Keratinocyte (primary cell): Measurements from ENCODE around the gene FOXJ3. TPM values are rescaled to one million over a fixed set of nuclear protein-coding genes. Genes with fewer than 3 reads are reported as not detected.

ENCODE experiments used
- DNase-seq: peaks from one replicate; pipeline ENCODE4 v3.0.0-alpha.2; 2011; ENCODE audit warnings: low read depth, missing footprints, low spot score
- FAIRE-seq: peaks from 2 replicates; lab custom pipeline; 2011; peaks lifted over from hg19 to GRCh38; lab: Jason Lieb, UNC
- H2AFZ ChIP-seq: 2 replicates; pipeline ENCODE4 v1.6.0; 2012; ENCODE audit warnings: low read length, control low read depth, inconsistent platforms; ENCODE audit not compliant: control insufficient read depth
- H3K27ac ChIP-seq: 2 replicates; pipeline ENCODE4 v1.5.1; 2011; ENCODE audit warnings: low read length; ENCODE audit not compliant: control insufficient read depth, insufficient read depth
- H3K27me3 ChIP-seq: 3 replicates; pipeline ENCODE4 v1.6.0; 2011; ENCODE audit warnings: low read length; ENCODE audit not compliant: control insufficient read depth, insufficient read depth; ENCODE audit errors: extremely low read depth
- H3K36me3 ChIP-seq, 2 experiments: 2 replicates in 1 of 2; 3 replicates in 1 of 2; pipeline ENCODE4 v1.5.1; 2011; ENCODE audit warnings: low read length in 2 of 2, mild to moderate bottlenecking in 1 of 2; ENCODE audit not compliant: control insufficient read depth in 2 of 2, insufficient read depth in 2 of 2; ENCODE audit errors: extremely low read depth in 1 of 2
- H3K4me1 ChIP-seq: 3 replicates; pipeline ENCODE4 v1.5.1; 2011; ENCODE audit warnings: low read length; ENCODE audit not compliant: control insufficient read depth, insufficient read depth; ENCODE audit errors: extremely low read depth
- H3K4me2 ChIP-seq: 3 replicates; pipeline ENCODE4 v1.6.0; 2011; ENCODE audit warnings: low read depth, low read length; ENCODE audit not compliant: control insufficient read depth, insufficient read depth; ENCODE audit errors: extremely low read depth
- H3K4me3 ChIP-seq, 3 experiments: fragments of 200-600 bp in 1 of 3; sonication (generic) in 1 of 3; 2 replicates in 2 of 3; 3 replicates in 1 of 3; pipeline ENCODE4 v1.5.1; 2011 to 2016; ENCODE audit warnings: low read length in 3 of 3, mild to moderate bottlenecking in 3 of 3, control low read depth in 2 of 3, inconsistent platforms in 1 of 3, low read depth in 1 of 3, mixed read lengths in 1 of 3, mixed run types in 1 of 3, moderate library complexity in 1 of 3; ENCODE audit not compliant: control insufficient read depth in 2 of 3, insufficient read depth in 2 of 3; ENCODE audit errors: extremely low read depth in 1 of 3
- H3K79me2 ChIP-seq: 2 replicates; pipeline ENCODE4 v1.6.0; 2012; ENCODE audit warnings: low read length; ENCODE audit not compliant: control insufficient read depth, insufficient read depth
- H3K9ac ChIP-seq: 3 replicates; pipeline ENCODE4 v1.6.0; 2011; ENCODE audit warnings: low read length; ENCODE audit not compliant: control insufficient read depth, insufficient read depth; ENCODE audit errors: extremely low read depth
- H3K9me1 ChIP-seq: 3 replicates; pipeline ENCODE4 v1.6.0; 2011; ENCODE audit warnings: low read length; ENCODE audit not compliant: control insufficient read depth, insufficient read depth; ENCODE audit errors: extremely low read depth
- H3K9me3 ChIP-seq: 2 replicates; pipeline ENCODE4 v1.5.1; 2012; ENCODE audit warnings: low read depth, low read length; ENCODE audit not compliant: control insufficient read depth
- H4K20me1 ChIP-seq: 3 replicates; pipeline ENCODE4 v1.6.0; 2011; ENCODE audit warnings: low read length; ENCODE audit not compliant: control insufficient read depth, insufficient read depth; ENCODE audit errors: extremely low read depth
- CTCF ChIP-seq, 3 experiments: IDR thresholded peaks in 1 of 3; conservative IDR thresholded peaks in 1 of 3; optimal IDR thresholded peaks in 1 of 3; 2 replicates in 2 of 3; 3 replicates in 1 of 3; pipeline versions ENCODE3 to v1.5.1; 2011; ENCODE audit warnings: low read length in 3 of 3, mild to moderate bottlenecking in 3 of 3, moderate library complexity in 2 of 3, control low read depth in 1 of 3, inconsistent platforms in 1 of 3; ENCODE audit not compliant: insufficient read depth in 2 of 3; ENCODE audit errors: extremely low read depth in 1 of 3
- EZH2 ChIP-seq: IDR thresholded peaks from one replicate; pipeline ENCODE4 v1.6.1; 2012; ENCODE audit warnings: inconsistent platforms, mild to moderate bottlenecking, low read length, moderate library complexity
- dilution Hi-C: fragments of 300-500 bp; cut with MboI; formaldehyde crosslinking; loops from one replicate; pipeline ENCODE4 v1.7.0; 2020; ENCODE audit warnings: low sequenced_read_pairs; ENCODE audit not compliant: extremely low pct_ligation_motif_present
- polyA plus RNA-seq, 5 experiments: library from polyadenylated mRNA; depleted of rRNA in 3 of 5; stranded (reverse) in 3 of 5; stranded (forward) in 1 of 5; unstranded in 1 of 5; fragments of >200 nt; gene quantifications; 1 replicate in 1 of 5; 2 replicates in 3 of 5; 3 replicates in 1 of 5; pipeline versions ENCODE4 v1.2.1 to v1.2.3, GENCODE V29; 2011 to 2012; ENCODE audit warnings: missing spikeins in 2 of 5, low read depth in 1 of 5, low replicate concordance in 1 of 5

The FOXJ3 gene
- polyA plus RNA-seq, 1 donor (not counting 4 experiments of a cell fraction or from before 2014, with no cell fraction given) = 40.2 TPM

GRCh38 chr1:42358791-42359190, 23.8 kb upstream of the FOXJ3 start:
- FAIRE-seq (no peak), DNase-seq (no peak)
- no peaks in the 10 kb centered on the region for H3K79me2 ChIP-seq
- TF ChIP-seq CTCF (optimal IDR thresholded peaks at IDR 0.05 in 1 of 3, IDR thresholded peaks at IDR 0.05 in 1 of 3, conservative IDR thresholded peaks at IDR 0.05 in 1 of 3; ENCODE audit: extremely low read depth in 1 of 3, insufficient read depth in 2 of 3, low read length in 3 of 3) (no peak), EZH2 (no peak)
- no peak overlapping the region for H3K4me3 ChIP-seq
- H4K20me1 ChIP-seq = no peaks in the 10 kb centered on the region
- H3K9me3 ChIP-seq = no peaks in the 10 kb centered on the region
- H3K4me2 ChIP-seq = no peak overlapping the region
- no peak overlapping the region for H3K9ac ChIP-seq
- no peaks in the 10 kb centered on the region for H3K27me3 ChIP-seq
- H3K4me1 ChIP-seq = no peaks in the 10 kb centered on the region
- no peak overlapping the region for H3K27ac ChIP-seq
- H3K9me1 ChIP-seq = no peaks in the 10 kb centered on the region
- H2AFZ ChIP-seq = no peak overlapping the region
- dilution Hi-C loops = no loop called here
- no peaks in the 10 kb centered on the region for H3K36me3 ChIP-seq

GRCh38 chr1:42350086-42350485, 15.1 kb upstream of the FOXJ3 start:
- no peaks in the 10 kb centered on the region for H4K20me1 ChIP-seq
- FAIRE-seq = no peak

More at GRCh38 chr1:42350086-42350485, 15.1 kb upstream of the FOXJ3 start:
- no peaks in the 10 kb centered on the region for H3K27me3 ChIP-seq
- H3K4me1 ChIP-seq = no peaks in the 10 kb centered on the region
- TF ChIP-seq EZH2 (no peak), CTCF (optimal IDR thresholded peaks at IDR 0.05 in 1 of 3, IDR thresholded peaks at IDR 0.05 in 1 of 3, conservative IDR thresholded peaks at IDR 0.05 in 1 of 3; ENCODE audit: extremely low read depth in 1 of 3, insufficient read depth in 2 of 3, low read length in 3 of 3) (no peak)
- dilution Hi-C loops = no loop called here
- DNase-seq = no peak
- H3K36me3 ChIP-seq = no peaks in the 10 kb centered on the region
- H3K9me3 ChIP-seq = no peaks in the 10 kb centered on the region
- no peak overlapping the region for H2AFZ ChIP-seq
- H3K27ac ChIP-seq = no peak overlapping the region
- H3K9ac ChIP-seq = no peak overlapping the region
- H3K4me2 ChIP-seq = no peak overlapping the region
- H3K4me3 ChIP-seq = no peak overlapping the region
- H3K9me1 ChIP-seq = no peaks in the 10 kb centered on the region
- no peaks in the 10 kb centered on the region for H3K79me2 ChIP-seq
